HG03135 (cell line): ENCODE data around the gene COX4I1.

Source experiments
- ATAC-seq: cut with Tn5 transposase; IDR thresholded peaks from one replicate; pipeline ENCODE4 v1.9.1; 2021; ENCODE audit warnings: mild to moderate bottlenecking, moderate library complexity; ENCODE audit not compliant: unreplicated experiment

The COX4I1 gene

GRCh38 chr16:85838381-85838780 is 38.9 kb downstream of the COX4I1 start:
- ATAC-seq: no peak

- no peak for ATAC-seq
Observed at GRCh38 chr16:85838876-85839585, 39.5 kb downstream of the COX4I1 start.

GRCh38 chr16:85839681-85840240 is 40.3 kb downstream of the COX4I1 start:
- ATAC-seq: no peak

GRCh38 chr16:85840395-85840794 is 40.9 kb downstream of the COX4I1 start:
- ATAC-seq: no peak

GRCh38 chr16:85840801-85841200 is 41.3 kb downstream of the COX4I1 start:
- no peak for ATAC-seq

- no peak for ATAC-seq
Observed at GRCh38 chr16:85842435-85842834, 42.9 kb downstream of the COX4I1 start.

GRCh38 chr16:85842848-85843247 is 43.4 kb downstream of the COX4I1 start:
- ATAC-seq: no peak

GRCh38 chr16:85843471-85844168 is 44.1 kb downstream of the COX4I1 start:
- no peak for ATAC-seq

GRCh38 chr16:85844169-85844481 is 44.6 kb downstream of the COX4I1 start:
- ATAC-seq: no peak

- ATAC-seq: no peak
Observed at GRCh38 chr16:85844786-85845185, 45.3 kb downstream of the COX4I1 start.

GRCh38 chr16:85845266-85845665 is 45.8 kb downstream of the COX4I1 start:
- no peak for ATAC-seq

- ATAC-seq: no peak
Observed at GRCh38 chr16:85846461-85846860, 47.0 kb downstream of the COX4I1 start.

GRCh38 chr16:85847036-85847435 is 47.5 kb downstream of the COX4I1 start:
- ATAC-seq: no peak

GRCh38 chr16:85847681-85848601 is 48.4 kb downstream of the COX4I1 start:
- ATAC-seq: no peak

- ATAC-seq: no peak
Observed at GRCh38 chr16:85848986-85849385, 49.5 kb downstream of the COX4I1 start.

GRCh38 chr16:85849388-85849787 is 49.9 kb downstream of the COX4I1 start:
- no peak for ATAC-seq

GRCh38 chr16:85850344-85850880 is 50.9 kb downstream of the COX4I1 start:
- no peak for ATAC-seq

GRCh38 chr16:85851034-85851785 is 51.7 kb downstream of the COX4I1 start:
- no peak for ATAC-seq

- no peak for ATAC-seq
Observed at GRCh38 chr16:85853547-85854545, 54.4 kb downstream of the COX4I1 start.
